GM10266 (cell line): ENCODE measurements around the gene VIPR1.

ENCODE experiments used
- DNase-seq: peaks from one replicate; pipeline ENCODE4 v3.0.0; 2012; ENCODE audit errors: extremely low spot score
- TF ChIP-seq, protein P1 (sequence below): IDR thresholded peaks from 2 replicates; pipeline ENCODE4 v1.5.1; 2012; ENCODE audit warnings: mild to moderate bottlenecking, low read depth; ENCODE audit not compliant: control insufficient read depth, insufficient read depth; ENCODE audit errors: missing control alignments

Gene VIPR1

DNA sequence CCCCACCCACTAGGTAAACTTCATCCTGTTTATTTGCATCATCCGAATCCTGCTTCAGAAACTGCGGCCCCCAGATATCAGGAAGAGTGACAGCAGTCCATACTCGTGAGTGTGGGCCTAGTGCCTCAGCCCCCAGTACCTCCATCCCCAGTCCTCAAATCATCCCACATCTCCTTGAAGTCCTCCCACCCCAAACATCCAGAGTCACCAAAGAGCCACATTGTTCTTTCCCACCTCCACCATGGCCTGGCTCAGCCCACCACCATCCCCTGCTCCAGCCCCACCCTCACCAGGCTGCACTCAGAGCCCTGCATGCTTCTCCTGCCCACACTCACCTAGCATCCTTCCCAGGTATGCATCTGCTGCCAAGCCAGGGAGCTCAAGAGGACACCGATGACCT, 29.8 kb downstream of the VIPR1 start:
- TF ChIP-seq, protein P1, sequence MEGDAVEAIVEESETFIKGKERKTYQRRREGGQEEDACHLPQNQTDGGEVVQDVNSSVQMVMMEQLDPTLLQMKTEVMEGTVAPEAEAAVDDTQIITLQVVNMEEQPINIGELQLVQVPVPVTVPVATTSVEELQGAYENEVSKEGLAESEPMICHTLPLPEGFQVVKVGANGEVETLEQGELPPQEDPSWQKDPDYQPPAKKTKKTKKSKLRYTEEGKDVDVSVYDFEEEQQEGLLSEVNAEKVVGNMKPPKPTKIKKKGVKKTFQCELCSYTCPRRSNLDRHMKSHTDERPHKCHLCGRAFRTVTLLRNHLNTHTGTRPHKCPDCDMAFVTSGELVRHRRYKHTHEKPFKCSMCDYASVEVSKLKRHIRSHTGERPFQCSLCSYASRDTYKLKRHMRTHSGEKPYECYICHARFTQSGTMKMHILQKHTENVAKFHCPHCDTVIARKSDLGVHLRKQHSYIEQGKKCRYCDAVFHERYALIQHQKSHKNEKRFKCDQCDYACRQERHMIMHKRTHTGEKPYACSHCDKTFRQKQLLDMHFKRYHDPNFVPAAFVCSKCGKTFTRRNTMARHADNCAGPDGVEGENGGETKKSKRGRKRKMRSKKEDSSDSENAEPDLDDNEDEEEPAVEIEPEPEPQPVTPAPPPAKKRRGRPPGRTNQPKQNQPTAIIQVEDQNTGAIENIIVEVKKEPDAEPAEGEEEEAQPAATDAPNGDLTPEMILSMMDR, result no peak
- DNase-seq, result no peak

DNA sequence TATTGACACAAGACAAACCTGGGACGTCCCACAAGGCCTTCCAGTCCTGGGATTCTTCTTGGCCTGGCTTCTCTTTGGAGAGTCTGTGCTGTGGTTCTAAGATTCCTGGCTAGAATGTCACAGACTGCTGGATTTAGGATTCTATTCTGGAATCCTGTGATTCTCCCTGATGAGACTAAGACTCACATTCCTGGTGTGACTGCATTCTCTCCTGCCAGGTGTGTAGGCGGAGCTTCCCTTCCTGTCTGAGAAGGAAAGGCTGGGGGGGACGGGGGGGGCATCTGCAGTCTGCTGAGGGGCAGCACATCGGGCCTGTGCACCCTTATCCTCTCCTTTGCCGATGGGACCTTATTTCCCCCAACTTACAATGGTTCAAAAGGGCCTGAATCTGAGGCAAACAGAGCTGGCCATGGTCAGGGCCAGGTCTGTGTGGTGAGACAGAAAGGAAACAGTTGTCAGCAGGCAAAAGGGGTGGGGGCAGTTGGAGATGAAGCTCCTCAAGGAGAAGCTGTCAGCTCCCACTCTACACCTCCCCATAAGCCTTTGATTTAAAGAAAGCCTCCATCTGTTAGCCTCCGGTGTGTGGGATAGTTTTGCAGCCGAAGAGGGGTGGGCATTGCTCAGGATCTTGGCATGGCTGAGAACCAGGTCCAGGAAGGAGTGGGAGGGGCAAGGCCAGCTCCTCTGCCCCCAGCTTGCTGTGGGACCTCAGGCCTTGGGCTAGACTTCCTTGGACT, 30.9 kb downstream of the VIPR1 start:
- no peak for DNase-seq
- TF ChIP-seq, protein P1, result no peak

DNA sequence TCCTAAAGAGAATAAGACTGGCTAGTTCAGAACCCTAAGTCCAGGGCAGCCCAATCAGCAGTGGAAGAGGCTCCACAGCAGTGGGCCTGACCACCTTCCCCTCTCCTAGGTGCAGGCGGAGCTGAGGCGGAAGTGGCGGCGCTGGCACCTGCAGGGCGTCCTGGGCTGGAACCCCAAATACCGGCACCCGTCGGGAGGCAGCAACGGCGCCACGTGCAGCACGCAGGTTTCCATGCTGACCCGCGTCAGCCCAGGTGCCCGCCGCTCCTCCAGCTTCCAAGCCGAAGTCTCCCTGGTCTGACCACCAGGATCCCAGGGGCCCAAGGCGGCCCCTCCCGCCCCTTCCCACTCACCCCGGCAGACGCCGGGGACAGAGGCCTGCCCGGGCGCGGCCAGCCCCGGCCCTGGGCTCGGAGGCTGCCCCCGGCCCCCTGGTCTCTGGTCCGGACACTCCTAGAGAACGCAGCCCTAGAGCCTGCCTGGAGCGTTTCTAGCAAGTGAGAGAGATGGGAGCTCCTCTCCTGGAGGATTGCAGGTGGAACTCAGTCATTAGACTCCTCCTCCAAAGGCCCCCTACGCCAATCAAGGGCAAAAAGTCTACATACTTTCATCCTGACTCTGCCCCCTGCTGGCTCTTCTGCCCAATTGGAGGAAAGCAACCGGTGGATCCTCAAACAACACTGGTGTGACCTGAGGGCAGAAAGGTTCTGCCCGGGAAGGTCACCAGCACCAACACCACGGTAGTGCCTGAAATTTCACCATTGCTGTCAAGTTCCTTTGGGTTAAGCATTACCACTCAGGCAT, 33.7 kb downstream of the VIPR1 start:
- TF ChIP-seq, protein P1, result peak; percentile 48
- peak; percentile 73 for DNase-seq

DNA sequence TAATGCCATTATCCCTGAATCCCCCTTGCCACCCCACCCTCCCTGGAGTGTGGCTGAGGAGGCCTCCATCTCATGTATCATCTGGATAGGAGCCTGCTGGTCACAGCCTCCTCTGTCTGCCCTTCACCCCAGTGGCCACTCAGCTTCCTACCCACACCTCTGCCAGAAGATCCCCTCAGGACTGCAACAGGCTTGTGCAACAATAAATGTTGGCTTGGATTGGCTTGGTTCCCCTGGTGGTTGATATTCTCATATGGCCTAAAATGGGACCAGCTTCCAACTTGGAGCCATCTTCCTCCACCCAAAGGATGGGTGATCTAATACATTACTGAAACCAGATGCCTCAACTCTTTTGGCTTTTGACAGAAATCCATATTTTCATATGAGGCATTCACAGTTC, 34.9 kb downstream of the VIPR1 start:
- no peak for DNase-seq
- TF ChIP-seq, protein P1, result no peak

DNA sequence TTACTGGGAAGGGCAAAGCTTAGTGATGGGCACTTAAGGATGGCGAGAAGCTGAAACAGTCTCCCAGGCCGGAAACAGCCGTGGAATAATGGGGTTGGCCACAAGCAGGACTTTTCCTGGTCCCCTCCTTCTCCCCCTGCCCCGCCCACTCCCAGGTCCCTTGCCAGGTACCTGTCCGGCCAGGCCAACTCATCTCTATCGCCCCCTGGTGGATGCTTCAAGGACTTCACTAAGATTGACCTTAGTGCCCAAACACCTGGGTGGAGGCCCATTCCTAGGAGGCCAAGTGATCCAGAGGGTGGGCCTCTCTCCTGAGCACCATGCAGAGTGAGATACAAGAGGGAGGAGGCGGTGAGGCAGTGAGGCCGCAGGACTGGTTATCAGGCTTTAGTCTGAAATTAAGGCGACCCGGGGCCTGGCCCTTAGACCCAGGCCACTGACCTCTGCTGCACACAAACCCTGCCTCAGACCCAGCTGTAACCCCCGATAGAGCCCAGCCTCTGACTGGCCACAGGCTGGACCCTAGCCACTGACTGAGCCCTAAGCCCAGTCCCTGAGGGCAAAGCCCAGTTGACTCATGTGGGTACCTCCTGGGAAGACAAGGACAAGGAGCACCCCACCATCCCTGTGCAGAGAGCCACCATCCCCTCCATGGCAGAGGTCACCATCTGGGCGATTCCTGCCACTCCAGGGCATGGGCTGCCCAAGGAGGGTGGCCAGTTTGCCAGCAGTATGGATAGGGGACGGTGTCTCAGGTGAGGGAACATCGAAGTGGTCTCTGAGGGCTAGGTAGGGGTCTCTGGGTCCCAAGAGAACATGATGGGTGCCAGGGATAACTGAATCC, 37.6 kb downstream of the VIPR1 start:
- TF ChIP-seq, protein P1, result peak; percentile 73
- DNase-seq, result peak; percentile 80

DNA sequence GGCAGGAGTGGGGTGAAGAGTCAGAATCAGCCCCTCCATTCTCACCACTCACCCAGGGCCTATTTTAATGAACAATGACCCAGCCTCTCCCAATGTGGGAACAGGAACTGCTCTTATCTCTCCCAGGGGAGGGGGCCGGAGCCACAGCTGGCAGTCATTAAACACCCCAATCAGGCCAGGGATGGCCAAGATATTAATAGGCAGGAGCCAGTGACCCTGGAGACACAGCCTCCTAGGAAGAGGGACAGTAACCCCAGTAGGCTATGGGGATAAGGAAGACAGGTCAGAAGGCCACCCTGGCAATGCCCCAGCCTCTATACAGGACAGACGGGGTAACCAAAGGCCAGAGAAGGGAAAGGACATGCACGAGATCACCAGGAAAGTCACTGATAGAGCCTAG, 38.6 kb downstream of the VIPR1 start:
- no peak for DNase-seq
- TF ChIP-seq, protein P1, result no peak
